NCI-H2171 (cell line): ENCODE data around the gene PRM3.

ENCODE experiments used
- DNase-seq: peaks from one replicate; lab custom pipeline; 2025; lab: John Stamatoyannopoulos, UW

PRM3 gene

DNA sequence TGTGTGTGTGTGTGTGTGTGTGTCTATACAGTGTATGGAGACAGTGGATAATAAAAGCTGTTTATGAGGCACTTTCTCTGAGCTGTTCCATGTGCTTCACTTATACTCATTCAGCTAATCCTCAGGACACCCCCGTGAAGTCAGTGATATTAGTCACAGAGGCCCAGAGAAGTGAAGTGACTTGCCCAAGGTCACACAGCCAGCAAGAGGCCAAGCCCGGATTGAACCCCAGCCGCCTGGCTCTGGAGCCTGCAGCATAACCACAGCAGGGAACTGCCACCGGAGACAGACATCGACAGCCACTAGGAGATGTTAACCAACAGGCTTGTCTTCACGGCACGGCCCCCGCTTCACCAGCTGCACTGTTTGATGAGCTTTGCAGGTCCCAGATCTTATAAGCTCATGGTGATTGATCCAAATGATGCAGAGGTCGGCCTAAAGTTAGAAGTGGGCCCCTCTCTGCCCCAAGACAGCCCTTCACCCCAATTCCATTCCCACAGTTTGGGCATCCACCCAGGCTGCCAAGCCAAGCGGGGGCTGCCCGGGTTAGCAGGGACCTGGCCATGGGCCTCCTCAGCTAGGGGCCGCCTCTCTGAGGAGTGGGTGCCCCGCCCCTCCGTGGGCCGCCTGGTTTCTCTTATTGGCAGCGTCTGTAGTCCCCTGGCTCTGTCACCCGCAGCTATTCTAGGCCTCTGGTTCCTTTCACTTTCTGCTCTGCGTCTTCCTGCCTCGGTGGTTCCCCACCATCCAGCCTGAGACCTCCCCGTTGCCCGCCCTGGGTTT is 48.3 kb downstream of the PRM3 start:
- no peak for DNase-seq

- DNase-seq = no peak
Observed at GRCh38 chr16:11224096-11224893, 49.1 kb downstream of the PRM3 start.
